Stimulated activated naive CD8-positive, alpha-beta T cell treated with anti-CD3 and anti-CD28 coated beads, Interleukin-15, amount 100 ng/mL, for 72 hours (primary cell): ENCODE data around the gene PUS1.

Source experiments
- ATAC-seq: fragments of 150-1000 bp; cut with Tn5 transposase; 2 replicates; pipeline ENCODE4 v1.10.0; 2021; ENCODE audit warnings: mild to moderate bottlenecking, moderate library complexity
- DNase-seq, 2 donors: peaks; one replicate each; pipeline ENCODE4 v3.0.0; 2021 to 2022
- H3K27ac Mint-ChIP-seq, 2 donors: one replicate each; pipeline ENCODE4 v1.8.0; 2022; ENCODE audit warnings: mild to moderate bottlenecking in 2 of 2, mixed read lengths in 2 of 2, moderate library complexity in 2 of 2
- H3K27me3 Mint-ChIP-seq: one replicate; pipeline ENCODE4 v1.8.0; 2022; ENCODE audit warnings: mixed read lengths
- H3K4me1 Mint-ChIP-seq: one replicate; pipeline ENCODE4 v1.8.0; 2022; ENCODE audit warnings: mild to moderate bottlenecking, mixed read lengths
- H3K4me3 Mint-ChIP-seq, 2 donors: one replicate each; pipeline ENCODE4 v1.8.0; 2022; ENCODE audit warnings: mild to moderate bottlenecking in 2 of 2, mixed read lengths in 2 of 2, moderate library complexity in 1 of 2
- H3K9me3 Mint-ChIP-seq, 2 donors: one replicate each; pipeline ENCODE4 v1.8.0; 2022; ENCODE audit warnings: mixed read lengths in 2 of 2

PUS1 gene

GRCh38 chr12:131909752-131910219 lies 19.3 kb upstream of the PUS1 start:
- DNase-seq (no peak), ATAC-seq (no peak)
- no peak overlapping the region for H3K4me3 Mint-ChIP-seq
- peaks cover 11% of the 10 kb centered on the region for H3K4me1 Mint-ChIP-seq
- no peaks in the 10 kb centered on the region for H3K9me3 Mint-ChIP-seq
- no peak overlapping the region for H3K27ac Mint-ChIP-seq
- H3K27me3 Mint-ChIP-seq, result no peaks in the 10 kb centered on the region

DNA sequence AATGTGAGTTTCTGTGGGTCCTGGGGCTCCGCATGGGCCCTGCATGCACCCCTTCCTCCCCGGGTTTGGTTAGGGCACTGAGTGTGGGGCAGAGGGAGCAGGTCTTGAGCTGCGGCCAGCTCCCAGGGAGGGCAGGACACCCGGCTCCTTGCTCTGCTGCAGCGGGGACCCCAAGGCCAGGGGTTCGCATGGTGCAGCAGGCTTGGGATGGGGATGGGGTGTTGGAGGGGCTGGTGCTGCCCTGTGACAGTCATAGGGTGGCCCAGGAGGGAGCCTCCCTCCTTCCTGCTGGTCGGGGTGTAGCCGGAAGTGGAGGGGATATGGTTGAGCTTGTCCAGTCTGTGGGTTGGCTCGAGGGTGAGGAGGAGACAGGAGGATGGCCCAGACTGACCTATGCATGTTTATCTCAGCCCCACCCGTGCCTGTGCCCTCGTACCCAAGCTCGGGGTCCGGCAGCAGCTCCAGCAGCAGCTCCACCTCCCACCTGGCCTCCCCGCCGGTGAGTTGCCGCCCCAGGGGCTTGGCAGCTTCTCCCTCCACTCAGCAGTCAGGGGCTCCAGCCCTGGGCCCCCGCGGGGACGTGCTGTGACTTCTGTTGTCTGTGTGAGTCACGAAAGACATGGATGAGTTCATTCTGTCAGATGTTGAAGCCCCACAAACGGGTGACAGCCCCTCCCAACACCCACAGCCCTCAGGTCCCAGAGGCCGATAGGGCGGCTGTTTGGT lies 18.6 kb upstream of the PUS1 start:
- H3K4me3 Mint-ChIP-seq, result no peak overlapping the region
- peaks cover 5% of the 10 kb centered on the region for H3K4me1 Mint-ChIP-seq
- no peak overlapping the region for H3K27ac Mint-ChIP-seq

DNA sequence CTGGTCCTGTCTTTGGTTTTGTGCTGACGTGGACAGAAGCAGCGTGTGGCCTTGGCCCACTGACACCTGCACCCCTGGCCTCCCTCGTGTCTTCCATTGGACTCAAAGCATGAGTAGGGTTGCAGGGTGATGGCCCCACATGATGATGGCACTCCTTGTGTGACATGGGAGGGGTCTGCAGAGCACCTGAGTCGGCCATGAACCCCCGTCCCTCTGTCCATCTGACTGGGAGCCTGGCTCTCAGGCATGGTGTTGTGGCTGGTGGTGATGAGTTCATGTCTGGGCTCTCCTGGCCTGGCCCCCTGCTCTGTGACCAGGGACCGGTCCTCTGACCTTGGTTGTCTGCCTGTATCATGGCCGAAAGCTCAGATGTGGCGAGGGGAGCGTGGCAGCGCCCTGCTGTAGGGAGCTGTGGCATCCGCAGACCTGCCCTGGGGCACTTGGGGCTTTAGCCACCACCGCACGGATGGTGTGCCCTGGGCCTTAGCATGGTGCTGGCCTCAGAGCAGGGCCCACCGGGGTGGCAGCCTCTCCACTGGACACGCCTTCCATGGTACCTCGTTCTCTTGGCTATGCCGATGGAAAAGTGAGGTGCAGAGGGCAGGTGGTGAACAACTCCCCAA lies 17.9 kb upstream of the PUS1 start:
- H3K27ac Mint-ChIP-seq, result no peak overlapping the region
- no peaks in the 10 kb centered on the region for H3K4me1 Mint-ChIP-seq
- no peaks in the 10 kb centered on the region for H3K27me3 Mint-ChIP-seq
- H3K9me3 Mint-ChIP-seq, result no peaks in the 10 kb centered on the region
- no peak for DNase-seq
- ATAC-seq, result no peak
- H3K4me3 Mint-ChIP-seq, result no peak overlapping the region

More for the DNA sequence above, 18.6 kb upstream of the PUS1 start:
- no peaks in the 10 kb centered on the region for H3K27me3 Mint-ChIP-seq
- H3K9me3 Mint-ChIP-seq, result no peaks in the 10 kb centered on the region
- no peak for ATAC-seq
- no peak for DNase-seq

- Mint-ChIP-seq H3K27ac (no peak overlapping the region), H3K4me3 (no peak overlapping the region), H3K27me3 (no peaks in the 10 kb centered on the region), H3K4me1 (no peaks in the 10 kb centered on the region), H3K9me3 (no peaks in the 10 kb centered on the region)
- no peak for DNase-seq
- no peak for ATAC-seq
Observed at GRCh38 chr12:131911851-131912477, 17.1 kb upstream of the PUS1 start.

DNA sequence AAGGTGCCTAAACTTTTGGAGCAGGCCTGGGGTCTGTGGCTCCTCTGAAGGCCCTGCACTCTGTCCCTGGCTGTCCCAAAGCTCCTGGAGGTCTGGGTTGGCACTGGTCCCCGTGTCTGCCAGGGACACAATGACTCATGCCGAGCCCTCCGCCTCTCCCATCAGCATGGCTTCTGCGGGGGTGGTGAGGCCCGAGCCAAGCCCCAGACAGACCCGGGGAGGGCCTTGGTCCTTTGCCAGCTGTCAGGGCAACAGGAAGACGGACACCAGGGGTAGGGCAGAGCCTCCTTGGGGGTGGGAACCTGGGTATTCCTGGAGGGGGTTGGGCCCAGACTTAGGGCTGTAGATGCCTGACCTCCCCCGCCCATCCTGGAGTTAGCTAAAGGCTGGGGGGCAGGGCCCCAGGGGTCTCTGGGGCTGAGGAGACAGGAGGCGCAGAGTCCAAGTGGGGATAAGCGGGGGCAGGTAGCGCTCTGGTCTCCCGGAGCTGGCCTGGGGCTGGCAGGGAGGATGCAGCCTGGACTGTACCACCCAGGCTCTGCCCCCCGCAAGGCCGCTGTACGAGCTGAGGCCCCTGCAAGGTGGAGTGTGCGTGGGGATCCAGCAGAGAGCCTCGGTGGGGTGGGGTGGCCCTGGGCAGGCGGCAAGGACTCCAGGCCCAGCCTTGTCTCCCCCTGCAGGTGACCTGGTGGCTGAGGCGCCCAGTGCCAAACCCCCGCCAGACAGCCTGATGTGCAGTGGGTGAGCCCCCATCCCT lies 16.4 kb upstream of the PUS1 start:
- Mint-ChIP-seq H3K9me3 (no peaks in the 10 kb centered on the region), H3K4me1 (no peaks in the 10 kb centered on the region), H3K4me3 (no peak overlapping the region), H3K27ac (no peak overlapping the region), H3K27me3 (no peaks in the 10 kb centered on the region)
- DNase-seq, result no peak
- no peak for ATAC-seq

DNA sequence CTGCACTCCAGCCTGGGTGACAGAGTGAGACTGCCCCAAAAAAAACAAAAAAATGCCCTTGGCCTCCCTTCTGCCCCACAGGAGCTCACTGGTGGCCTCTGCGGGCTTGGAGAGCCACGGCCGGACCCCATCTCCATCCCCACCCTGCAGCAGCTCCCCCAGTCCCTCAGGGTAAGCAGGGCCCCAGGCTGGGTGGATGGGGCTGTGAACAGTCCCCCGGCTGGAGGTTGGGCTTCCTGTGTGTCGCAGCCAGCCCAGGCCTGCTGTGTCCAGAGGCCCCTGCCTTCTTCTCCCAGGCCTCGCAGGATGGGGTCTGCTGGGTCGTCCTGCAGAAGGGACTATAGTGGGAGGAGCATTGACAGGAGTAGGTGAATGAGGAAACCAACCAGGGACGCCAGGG lies 15.4 kb upstream of the PUS1 start:
- H3K4me3 Mint-ChIP-seq, result no peak overlapping the region
- H3K27ac Mint-ChIP-seq, result no peak overlapping the region
- no peaks in the 10 kb centered on the region for H3K4me1 Mint-ChIP-seq
- ATAC-seq (no peak), DNase-seq (no peak)
- no peaks in the 10 kb centered on the region for H3K27me3 Mint-ChIP-seq
- no peaks in the 10 kb centered on the region for H3K9me3 Mint-ChIP-seq

DNA sequence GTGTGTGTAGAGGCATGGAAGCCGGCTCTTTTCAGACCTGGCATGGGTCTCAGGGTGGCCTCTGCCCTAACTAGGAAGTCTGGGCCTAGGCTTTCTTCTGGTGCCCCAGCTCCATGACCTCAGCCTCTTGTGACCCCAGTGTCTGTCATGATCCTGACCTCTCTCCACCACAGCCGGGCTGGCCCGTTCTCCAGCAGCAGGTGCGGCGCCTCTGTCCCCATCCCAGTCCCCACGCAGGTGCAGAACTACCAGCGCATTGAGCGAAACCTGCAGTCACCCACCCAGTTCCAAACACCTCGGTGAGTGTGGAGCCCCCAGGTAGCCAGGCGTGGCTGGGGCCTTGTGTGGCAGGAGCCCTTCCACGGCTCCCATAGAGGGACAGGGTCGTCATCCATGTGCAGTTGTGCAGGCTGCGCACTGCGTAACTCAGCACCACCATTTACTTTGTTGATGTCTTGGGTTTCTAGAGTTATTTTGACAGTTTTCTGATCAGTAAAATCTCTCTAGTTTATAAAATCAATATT lies 14.8 kb upstream of the PUS1 start:
- no peak for DNase-seq
- H3K9me3 Mint-ChIP-seq, result no peaks in the 10 kb centered on the region
- H3K4me1 Mint-ChIP-seq, result no peaks in the 10 kb centered on the region
- H3K27ac Mint-ChIP-seq, result peak overlapping the region in 1 of 2 donors; percentile 82
- no peak overlapping the region for H3K4me3 Mint-ChIP-seq
- H3K27me3 Mint-ChIP-seq, result no peaks in the 10 kb centered on the region
- no peak for ATAC-seq

- DNase-seq, result no peak
- no peaks in the 10 kb centered on the region for H3K27me3 Mint-ChIP-seq
- no peak for ATAC-seq
- no peaks in the 10 kb centered on the region for H3K4me1 Mint-ChIP-seq
- H3K27ac Mint-ChIP-seq, result peak overlapping the region in 1 of 2 donors; percentile 63
- no peaks in the 10 kb centered on the region for H3K9me3 Mint-ChIP-seq
- no peak overlapping the region for H3K4me3 Mint-ChIP-seq
Observed at GRCh38 chr12:131915000-131915689, 13.9 kb upstream of the PUS1 start.

- ATAC-seq (no peak), DNase-seq (no peak)
- Mint-ChIP-seq H3K9me3 (no peaks in the 10 kb centered on the region), H3K27ac (no peak overlapping the region), H3K27me3 (no peaks in the 10 kb centered on the region), H3K4me1 (no peaks in the 10 kb centered on the region), H3K4me3 (no peak overlapping the region)
Observed at GRCh38 chr12:131915823-131916222, 13.3 kb upstream of the PUS1 start.

- no peaks in the 10 kb centered on the region for H3K4me1 Mint-ChIP-seq
- no peak for DNase-seq
- H3K9me3 Mint-ChIP-seq, result no peaks in the 10 kb centered on the region
- H3K27ac Mint-ChIP-seq, result no peak overlapping the region
- H3K4me3 Mint-ChIP-seq, result no peak overlapping the region
- ATAC-seq, result no peak
- no peaks in the 10 kb centered on the region for H3K27me3 Mint-ChIP-seq
Observed at GRCh38 chr12:131916306-131917138, 12.6 kb upstream of the PUS1 start.

- no peak overlapping the region for H3K27ac Mint-ChIP-seq
- H3K27me3 Mint-ChIP-seq, result no peaks in the 10 kb centered on the region
- H3K9me3 Mint-ChIP-seq, result no peaks in the 10 kb centered on the region
- ATAC-seq, result no peak
- no peaks in the 10 kb centered on the region for H3K4me1 Mint-ChIP-seq
- H3K4me3 Mint-ChIP-seq, result no peak overlapping the region
- no peak for DNase-seq
Observed at GRCh38 chr12:131917139-131917710, 11.9 kb upstream of the PUS1 start.

DNA sequence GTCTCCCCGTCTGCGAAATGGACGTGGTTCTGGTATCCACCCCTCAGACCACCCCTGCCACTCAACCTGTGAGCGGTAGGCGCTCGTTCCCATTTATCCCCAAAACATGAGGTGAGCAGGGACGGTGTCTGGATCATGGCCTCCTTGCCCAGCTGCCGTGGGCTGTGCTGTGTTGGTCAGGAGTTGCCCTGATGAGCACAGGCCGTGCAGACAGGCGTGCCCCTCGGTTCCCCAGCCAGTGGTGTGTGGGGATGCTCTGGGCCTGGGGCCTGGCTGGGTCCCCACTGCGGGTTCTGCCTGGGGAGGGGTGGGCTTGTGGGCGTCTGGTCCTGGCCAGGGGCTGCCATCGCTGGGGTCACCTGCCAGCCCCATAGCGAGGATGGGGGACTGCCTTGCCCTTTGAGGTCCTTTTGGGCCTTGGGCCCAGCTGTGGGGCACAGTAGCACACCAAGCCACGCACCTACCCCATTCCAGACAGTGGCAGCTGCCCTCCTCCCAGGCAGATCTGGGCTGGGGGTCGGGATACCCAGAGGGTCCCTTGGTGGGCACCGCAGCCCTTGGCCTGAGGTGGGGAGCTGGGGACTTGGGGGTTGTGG lies 11.3 kb upstream of the PUS1 start:
- Mint-ChIP-seq H3K27me3 (no peaks in the 10 kb centered on the region), H3K9me3 (no peaks in the 10 kb centered on the region), H3K27ac (no peak overlapping the region), H3K4me3 (no peak overlapping the region), H3K4me1 (no peaks in the 10 kb centered on the region)
- ATAC-seq (no peak), DNase-seq (no peak)

DNA sequence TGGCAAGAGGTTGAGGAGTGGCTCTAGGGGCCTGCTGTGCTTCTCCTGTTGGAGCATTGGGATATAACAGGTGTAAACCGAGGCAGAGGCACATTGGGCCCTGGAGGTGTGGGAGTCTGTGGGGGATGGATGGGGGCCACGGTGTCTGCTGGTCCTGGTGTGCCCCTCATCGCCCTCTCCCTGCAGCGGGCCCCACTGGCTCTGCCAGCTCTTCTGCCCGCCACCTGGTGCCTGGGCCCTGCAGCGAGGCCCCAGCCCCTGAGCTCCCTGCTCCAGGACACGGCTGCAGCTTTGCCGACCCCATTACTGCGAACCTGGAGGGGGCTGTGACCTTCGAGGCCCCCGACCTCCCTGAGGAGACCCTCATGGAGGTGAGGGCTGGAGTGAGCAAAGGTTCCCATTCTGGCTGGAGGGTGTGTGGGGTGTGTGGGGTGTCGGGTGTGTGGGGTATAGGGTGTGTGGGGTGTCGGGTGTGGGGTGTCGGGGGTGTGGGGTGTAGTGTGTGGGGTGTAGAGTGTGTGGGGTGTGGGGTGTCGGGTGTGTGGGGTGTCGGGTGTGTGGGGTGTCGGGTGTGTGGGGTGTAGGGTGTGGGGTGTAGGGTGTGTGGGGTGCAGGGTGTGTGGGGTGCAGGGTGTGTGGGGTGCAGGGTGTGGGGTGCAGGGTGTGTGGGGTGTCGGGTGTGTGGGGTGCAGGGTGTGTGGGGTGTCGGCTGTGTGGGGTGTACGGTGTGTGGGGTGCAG lies 10.6 kb upstream of the PUS1 start:
- ATAC-seq, result peak; percentile 92
- H3K4me1 Mint-ChIP-seq, result no peaks in the 10 kb centered on the region
- H3K9me3 Mint-ChIP-seq, result no peaks in the 10 kb centered on the region
- no peak overlapping the region for H3K27ac Mint-ChIP-seq
- no peak overlapping the region for H3K4me3 Mint-ChIP-seq
- no peaks in the 10 kb centered on the region for H3K27me3 Mint-ChIP-seq
- DNase-seq, result no peak
